OCI-M1 (cell line): ENCODE results near the gene NFYB.
A peak's percentile ranks its signal among the peaks of the same experiment; 100 is the strongest.

ENCODE experiments used
- DNase-seq: peaks from one replicate; lab custom pipeline; 2025; lab: John Stamatoyannopoulos, UW

The NFYB gene

DNA sequence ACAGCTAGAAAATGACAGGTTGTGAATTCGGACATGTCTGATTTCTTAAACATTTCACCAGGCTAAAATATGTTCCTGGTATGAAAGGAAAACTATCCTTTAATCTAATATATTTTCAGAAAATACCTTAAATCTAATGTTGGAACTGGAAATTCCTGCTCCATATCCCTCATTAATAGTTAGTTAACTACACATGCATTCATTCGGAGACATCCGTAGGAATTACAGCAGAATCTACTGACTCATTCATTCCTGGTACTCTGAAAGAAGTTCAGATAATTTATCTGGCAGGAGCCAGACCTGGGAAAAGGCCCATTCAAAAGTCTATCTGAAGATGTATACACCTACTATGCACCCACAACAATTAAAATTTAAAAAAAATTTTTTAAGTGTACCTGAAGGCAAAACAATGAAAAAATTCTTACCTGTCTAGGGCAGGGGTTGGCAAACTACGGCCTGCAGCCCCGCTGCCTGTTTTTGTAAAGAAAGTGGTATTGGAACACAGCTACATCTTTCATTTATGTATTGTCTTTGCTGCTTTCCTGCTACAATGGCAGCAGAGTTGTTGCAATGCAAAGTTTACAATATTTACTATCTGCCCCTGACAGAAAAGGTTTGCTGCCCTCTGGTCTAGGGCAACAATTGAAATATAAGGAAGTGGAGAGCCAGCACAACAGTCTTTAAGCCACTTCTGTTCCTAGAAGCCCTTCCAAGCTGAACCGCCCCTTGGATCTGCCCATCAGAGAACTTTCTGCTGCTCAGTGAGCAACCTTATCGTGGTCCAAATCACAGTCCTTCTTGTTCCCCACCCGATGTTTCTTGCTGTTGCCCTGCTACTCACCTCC, 17.9 kb upstream of the NFYB start:
- no peak for DNase-seq

DNA sequence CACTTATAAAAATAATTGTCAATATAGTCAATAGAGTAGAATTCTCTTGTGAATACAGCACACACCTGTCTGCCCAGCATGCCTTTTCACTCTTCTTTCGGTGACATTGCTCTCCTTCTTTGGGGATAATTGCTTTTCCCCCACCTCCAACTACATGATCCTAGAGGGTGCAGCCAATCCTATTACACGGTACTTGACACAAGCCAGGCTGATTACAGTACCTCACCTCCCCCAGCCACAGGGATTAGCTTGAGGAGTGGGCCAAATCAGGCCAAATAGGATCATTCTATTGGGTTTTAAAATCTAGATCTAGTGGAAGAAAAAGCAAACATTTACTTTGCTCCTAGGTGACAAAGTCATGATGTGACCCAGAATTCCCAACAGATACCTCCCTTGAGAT, 16.8 kb upstream of the NFYB start:
- DNase-seq: no peak

- peak; percentile 64 for DNase-seq
These were observed 16.3 kb upstream of the NFYB start for GRCh38 chr12:104154286-104154685.

- DNase-seq: no peak
These were observed 14.8 kb upstream of the NFYB start for GRCh38 chr12:104152685-104153241.

GRCh38 chr12:104150416-104150815, 12.4 kb upstream of the NFYB start:
- no peak for DNase-seq

- DNase-seq: no peak
These were observed 9.3 kb upstream of the NFYB start for GRCh38 chr12:104147346-104147745.

DNA sequence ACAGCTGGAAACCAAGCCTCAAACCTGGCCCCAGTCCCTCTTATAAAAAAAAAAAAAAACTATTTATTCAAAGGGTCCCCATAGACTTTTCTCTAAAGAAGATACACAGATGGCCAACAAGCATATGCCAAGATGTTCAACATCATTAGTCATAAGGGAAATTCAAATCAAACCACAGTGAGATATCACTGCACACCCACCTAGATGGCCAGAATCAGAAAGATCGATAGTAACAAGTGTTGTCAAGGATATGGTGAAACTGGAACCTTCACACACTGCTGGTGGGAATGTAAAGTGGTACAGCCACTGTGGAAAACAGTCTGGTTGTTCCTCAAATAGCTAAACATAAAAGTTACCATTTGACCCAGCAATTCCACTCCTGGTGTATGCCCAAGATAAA, 5.9 kb upstream of the NFYB start:
- DNase-seq: no peak

DNA sequence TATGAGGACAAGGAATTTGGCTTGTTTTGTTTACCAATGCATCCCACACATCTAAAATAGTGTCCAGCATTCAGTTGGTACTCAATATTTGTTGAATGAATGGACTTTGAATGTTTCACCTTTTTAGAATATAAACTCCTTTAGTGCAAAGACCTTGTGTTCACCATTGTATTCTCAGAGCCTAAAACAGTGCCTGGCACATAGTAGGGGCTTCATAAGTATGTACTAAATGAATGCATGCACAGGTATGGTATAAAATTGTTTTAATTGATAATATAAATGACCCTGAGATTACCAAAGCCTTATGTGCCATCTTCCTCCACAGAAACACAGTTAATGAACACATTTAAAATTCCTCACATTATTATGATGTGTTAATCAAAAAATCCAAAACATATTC, 5.0 kb upstream of the NFYB start:
- DNase-seq: no peak

GRCh38 chr12:104142543-104142942, 4.5 kb upstream of the NFYB start:
- DNase-seq: no peak

DNA sequence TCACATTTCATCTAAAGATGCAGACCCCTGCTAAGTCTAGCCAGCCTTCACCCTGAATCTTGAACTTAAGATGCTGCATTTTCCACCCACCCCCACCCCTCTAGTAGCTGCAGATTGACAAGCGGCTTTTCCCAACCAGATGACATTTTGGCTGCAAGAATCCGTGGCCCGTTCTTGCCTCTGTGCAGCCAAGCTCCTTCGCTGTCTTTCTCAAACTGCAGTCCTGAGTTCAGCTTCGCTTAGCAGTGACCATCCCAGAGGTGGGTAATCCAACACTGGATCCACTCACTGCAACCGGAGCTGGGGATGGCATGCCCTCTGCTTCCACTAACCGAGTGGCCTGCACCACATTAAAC, 765 bp upstream of the NFYB start:
- DNase-seq: no peak

GRCh38 chr12:104137001-104137901, 759 bp downstream of the NFYB start:
- DNase-seq: peak; percentile 64

GRCh38 chr12:104136577-104136976, 1.4 kb downstream of the NFYB start:
- no peak for DNase-seq

GRCh38 chr12:104134882-104135281, 3.1 kb downstream of the NFYB start:
- DNase-seq: no peak

- DNase-seq: no peak
These were observed 4.1 kb downstream of the NFYB start for GRCh38 chr12:104133866-104134265.

DNA sequence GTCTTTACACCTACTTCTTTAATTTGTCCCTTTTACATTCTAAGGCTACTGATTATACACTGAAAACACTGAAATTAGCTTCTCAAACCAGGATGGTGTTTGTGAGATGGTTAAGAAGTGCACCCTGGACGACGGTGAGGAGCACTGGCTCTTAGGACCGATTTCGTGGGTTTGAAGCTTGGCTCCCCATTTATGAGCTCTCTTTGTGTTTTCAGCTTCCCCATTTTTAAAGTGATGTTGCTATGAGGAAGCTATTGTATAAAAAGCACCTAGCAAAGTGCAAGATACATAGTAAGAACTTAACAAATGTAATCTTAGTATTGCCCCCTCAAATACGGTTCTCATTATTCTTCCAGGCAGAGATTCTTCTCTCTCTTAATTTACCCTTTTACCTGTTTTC, 4.7 kb downstream of the NFYB start:
- DNase-seq: no peak

GRCh38 chr12:104132351-104132956, 5.6 kb downstream of the NFYB start:
- no peak for DNase-seq

- no peak for DNase-seq
These were observed 6.4 kb downstream of the NFYB start for GRCh38 chr12:104131609-104132008.

GRCh38 chr12:104130760-104131159, 7.2 kb downstream of the NFYB start:
- DNase-seq: no peak

DNA sequence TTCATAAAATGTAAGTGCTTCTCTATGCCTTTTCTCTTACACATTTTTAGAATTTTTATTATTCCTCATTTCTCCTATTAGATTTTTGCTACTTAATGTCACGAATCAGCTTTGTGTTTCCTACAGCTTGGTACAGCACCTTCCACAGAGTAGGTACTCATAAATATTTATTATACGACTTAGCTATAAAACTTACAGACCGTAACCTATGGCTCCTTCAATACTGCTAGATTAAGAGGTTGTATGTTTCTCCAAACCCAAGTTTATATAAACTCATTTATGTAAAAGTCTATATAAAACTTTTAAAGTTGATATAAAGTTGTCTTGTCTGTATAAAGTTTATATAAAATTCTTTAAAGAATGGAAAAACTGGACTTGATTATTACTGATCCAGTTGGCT, 11.5 kb downstream of the NFYB start:
- no peak for DNase-seq

DNA sequence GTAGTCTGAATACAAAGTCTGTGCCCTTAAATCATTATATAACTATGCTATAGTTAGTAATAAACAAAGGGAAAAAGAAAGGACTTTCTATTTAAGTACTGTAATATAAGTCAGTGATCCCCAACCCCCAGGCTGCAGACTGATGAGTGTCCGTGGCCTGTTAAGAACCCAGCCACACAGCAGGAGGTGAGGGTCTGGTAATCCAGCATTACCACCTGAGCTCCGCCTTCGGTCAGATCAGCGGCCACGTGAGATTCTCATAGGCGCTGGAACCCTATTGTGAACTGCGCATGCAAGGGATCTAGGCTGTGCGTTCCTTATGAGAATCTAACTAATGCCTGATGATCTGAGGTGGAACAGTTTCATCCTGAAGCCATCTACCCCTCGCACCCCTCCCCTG, 15.7 kb downstream of the NFYB start:
- no peak for DNase-seq

GRCh38 chr12:104121001-104121400, 17.0 kb downstream of the NFYB start:
- DNase-seq: no peak

- DNase-seq: no peak
These were observed 22.4 kb downstream of the NFYB start for GRCh38 chr12:104115587-104115975.
